ENCODE measurements around the gene TSPO2. TPM values are rescaled to one million over a fixed set of nuclear protein-coding genes. Genes with fewer than 3 reads are reported as not detected.
A peak's percentile ranks its signal among the peaks of the same experiment; 100 is the strongest.

The TSPO2 gene
- total and polyA plus RNA-seq, 9 of the 15 experiments (the other 6 are each of a cell fraction or from before 2014, with no cell fraction given): not detected

DNA sequence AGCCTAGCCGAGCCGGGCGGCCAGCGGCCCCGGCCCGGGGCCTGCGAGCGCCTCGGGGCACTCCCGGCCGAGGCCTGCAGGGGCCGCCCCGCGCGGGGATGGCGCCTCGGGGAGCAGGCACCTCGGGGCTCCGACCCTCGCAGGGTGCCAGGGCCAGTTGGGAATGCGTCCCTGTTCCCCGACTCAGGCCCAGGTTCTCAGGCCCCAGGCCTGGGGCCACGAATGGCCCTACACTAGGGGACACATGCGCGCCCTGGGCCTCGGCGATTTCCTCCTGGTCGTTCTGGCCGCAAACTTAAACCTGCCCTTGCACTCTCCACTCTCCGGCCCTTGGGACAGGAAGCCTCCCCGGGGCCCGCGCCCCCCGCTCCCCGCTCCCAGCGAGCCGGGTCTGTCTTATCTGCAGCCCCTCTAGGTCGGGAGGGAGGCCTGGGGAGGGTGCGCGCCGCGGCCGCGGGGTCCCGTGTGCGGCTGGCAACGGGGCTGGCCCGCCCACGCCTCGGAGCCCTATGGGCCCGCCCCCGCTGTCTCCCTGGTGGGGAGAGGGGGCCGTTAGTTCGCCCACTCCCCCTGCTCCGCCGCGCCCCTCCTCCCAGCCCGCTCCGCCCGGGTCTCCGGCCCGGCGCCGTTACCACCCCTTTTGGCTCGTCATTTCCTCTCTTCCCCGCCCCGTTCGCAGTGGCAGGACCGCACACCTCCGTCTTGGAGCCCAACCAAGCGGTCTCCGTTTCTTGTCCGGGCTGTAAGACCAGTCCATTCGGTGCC lies 31.1 kb downstream of the TSPO2 start:
- Histone ChIP-seq H3K27me3 (ENCODE audit: control insufficient read depth in 2 of 2, insufficient read depth in 2 of 2, low read length in 2 of 2) (no peaks in the 10 kb centered on the region), H2AFZ (ENCODE audit: low read depth, low read length) (peak overlapping the region; percentile 75), H3K4me2 (ENCODE audit: insufficient read depth, low read length) (peak overlapping the region; percentile 99), H4K20me1 (replicated peaks; ENCODE audit: control insufficient read depth, insufficient read depth, low read length) (no peaks in the 10 kb centered on the region), H3K9me1 (ENCODE audit: control insufficient read depth, insufficient read depth, low read length) (no peaks in the 10 kb centered on the region), H3K9me3 (replicated peaks; ENCODE audit: control insufficient read depth, insufficient read depth, low read depth, low read length) (no peaks in the 10 kb centered on the region), H3K27ac (ENCODE audit: extremely low read depth, low read depth, low read length) (peak overlapping the region; percentile 94), H3K4me3 (peak overlapping the region; percentile 83), H3K9ac (ENCODE audit: insufficient read depth in 1 of 2, low read depth in 2 of 2, low read length in 2 of 2) (peak overlapping the region; percentile 96 to 97), H3K4me1 (replicated peaks in 1 of 2; ENCODE audit: control insufficient read depth in 2 of 2, insufficient read depth in 2 of 2, low read length in 2 of 2) (peaks cover 9 to 21% of the 10 kb centered on the region in 2 experiments), H3K36me3 (ENCODE audit: control insufficient read depth, insufficient read depth, low read length) (peaks cover 31% of the 10 kb centered on the region; the same call in 2 of the 3 replicates), H3K79me2 (ENCODE audit: control insufficient read depth, insufficient read depth, low read length) (peaks cover 70% of the 10 kb centered on the region)
- FAIRE-seq: peak; percentile 80
- ChIA-PET POLR2A (interaction anchor here (0.6 to 1.1 kb wide), 3 partner anchors 9 to 1530 kb away, joined by 3 to 4 read pairs (median 3); no protein-coding TSS in a partner anchor), CTCF (ENCODE audit: low intra/inter-chr PET ratio) (interaction anchor here (0.7 kb wide), 1 partner anchor 1777 kb away, joined by 3 read pairs; no protein-coding TSS in a partner anchor)
- in situ Hi-C loops (cut with MboI) (no loop called here), intact Hi-C loops (cut with micrococcal nuclease) (loop anchor here (5.0 kb wide), 2 partner anchors 76 to 244 kb away; no protein-coding TSS in a partner anchor)
- peak; percentile 92 to 95 (median 94) for DNase-seq (ENCODE audit: extremely low read depth in 1 of 4, low spot score in 3 of 4)
- no TSS peak for BruUV-seq (replicated peaks)
- under 1% methylated on average over 47 of the region's 74 CpGs for WGBS (ENCODE audit: insufficient coverage, low coverage, missing lambda C conversion rate)
- ATAC-seq: peak; percentile 66
- no peak for TF ChIP-seq ZNF165 (CRISPR knock-in tag; IDR thresholded peaks at IDR 0.05; ENCODE audit: borderline replicate concordance)
- no peak for TF ChIP-seq BRF1 (IDR thresholded peaks at IDR 0.05; ENCODE audit: borderline replicate concordance, extremely low read depth, insufficient read length)
- no peak for TF ChIP-seq ADNP (tag; IDR thresholded peaks at IDR 0.05)
- no peak for TF ChIP-seq CHD2 (IDR thresholded peaks at IDR 0.05; ENCODE audit: low read depth, low read length)
- TF ChIP-seq ZNF282 (CRISPR knock-in tag; IDR thresholded peaks at IDR 0.05): no peak
- TF ChIP-seq SRSF3 (IDR thresholded peaks at IDR 0.05; ENCODE audit: insufficient read depth, low read length): no peak
- 0 out of 2 replicates have a peak, but pooled peaks have one; percentile 62 for TF ChIP-seq HMG20B (CRISPR knock-in tag; IDR thresholded peaks at IDR 0.05)
- TF ChIP-seq, protein P1, sequence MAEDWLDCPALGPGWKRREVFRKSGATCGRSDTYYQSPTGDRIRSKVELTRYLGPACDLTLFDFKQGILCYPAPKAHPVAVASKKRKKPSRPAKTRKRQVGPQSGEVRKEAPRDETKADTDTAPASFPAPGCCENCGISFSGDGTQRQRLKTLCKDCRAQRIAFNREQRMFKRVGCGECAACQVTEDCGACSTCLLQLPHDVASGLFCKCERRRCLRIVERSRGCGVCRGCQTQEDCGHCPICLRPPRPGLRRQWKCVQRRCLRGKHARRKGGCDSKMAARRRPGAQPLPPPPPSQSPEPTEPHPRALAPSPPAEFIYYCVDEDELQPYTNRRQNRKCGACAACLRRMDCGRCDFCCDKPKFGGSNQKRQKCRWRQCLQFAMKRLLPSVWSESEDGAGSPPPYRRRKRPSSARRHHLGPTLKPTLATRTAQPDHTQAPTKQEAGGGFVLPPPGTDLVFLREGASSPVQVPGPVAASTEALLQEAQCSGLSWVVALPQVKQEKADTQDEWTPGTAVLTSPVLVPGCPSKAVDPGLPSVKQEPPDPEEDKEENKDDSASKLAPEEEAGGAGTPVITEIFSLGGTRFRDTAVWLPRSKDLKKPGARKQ (CRISPR knock-in tag; IDR thresholded peaks at IDR 0.05): no peak
- TF ChIP-seq RAD51 (IDR thresholded peaks at IDR 0.05; ENCODE audit: borderline replicate concordance, low read depth): no peak
- peak in 1 of 2 experiments; percentile 32; a peak in 3 of 4 replicates for TF ChIP-seq NRF1 (conservative IDR thresholded peaks at IDR 0.05 in 1 of 2, IDR thresholded peaks at IDR 0.05 in 1 of 2)
- TF ChIP-seq KDM2B (CRISPR knock-in tag; IDR thresholded peaks at IDR 0.05): no peak
- no peak for TF ChIP-seq RNF219 (CRISPR knock-in tag; IDR thresholded peaks at IDR 0.05)
- TF ChIP-seq CSDE1 (IDR thresholded peaks at IDR 0.05): no peak
- no peak for TF ChIP-seq SMC3 (conservative IDR thresholded peaks at IDR 0.05; ENCODE audit: insufficient read depth, low read depth, low read length)
- TF ChIP-seq POLR2A (conservative IDR thresholded peaks at IDR 0.05): peak; percentile 98
- TF ChIP-seq CREB5 (CRISPR knock-in tag; IDR thresholded peaks at IDR 0.05): no peak
- TF ChIP-seq HNRNPK (IDR thresholded peaks at IDR 0.05; ENCODE audit: low read depth, low read length, poor library complexity, severe bottlenecking): no peak

Data from K562 (cell line).